GM23338 (cell line): ENCODE results near the gene PGRMC2. TPM values are rescaled to one million over a fixed set of nuclear protein-coding genes. Genes with fewer than 3 reads are reported as not detected.

Experiments
- ATAC-seq: fragments of 200-7000 bp; cut with Tn5 transposase; 3 replicates; pipeline ENCODE4 v1.9.1; 2020
- DNase-seq: peaks from one replicate; pipeline ENCODE4 v3.0.0-alpha.2; 2015; ENCODE audit warnings: low spot score
- H2AFZ ChIP-seq: fragments of 200-600 bp; sonication (generic); 2 replicates; pipeline ENCODE4 v1.8.0; 2016; ENCODE audit warnings: antibody characterized with exemption, mild to moderate bottlenecking, moderate library complexity
- H3F3A ChIP-seq: fragments of 200-600 bp; sonication (generic); replicated peaks from 2 replicates; pipeline ENCODE4 v1.8.0; 2017; ENCODE audit warnings: antibody characterized with exemption, mixed run types, low read depth
- H3K27ac ChIP-seq: fragments of 200-600 bp; sonication (generic); 2 replicates; pipeline ENCODE4 v1.6.1; 2016; ENCODE audit warnings: low read depth
- H3K27me3 ChIP-seq: fragments of 200-600 bp; sonication (generic); 2 replicates; pipeline ENCODE4 v1.8.0; 2016; ENCODE audit warnings: mild to moderate bottlenecking, mixed run types, moderate library complexity; ENCODE audit not compliant: insufficient read depth
- H3K36me3 ChIP-seq: fragments of 200-600 bp; sonication (generic); 2 replicates; pipeline ENCODE4 v1.8.0; 2016; ENCODE audit warnings: mild to moderate bottlenecking; ENCODE audit not compliant: insufficient read depth
- H3K4me1 ChIP-seq: fragments of 200-600 bp; sonication (generic); 2 replicates; pipeline ENCODE4 v1.8.0; 2016; ENCODE audit warnings: mild to moderate bottlenecking, moderate library complexity; ENCODE audit not compliant: insufficient read depth
- H3K4me2 ChIP-seq: fragments of 200-600 bp; sonication (generic); 2 replicates; pipeline ENCODE4 v1.7.1; 2017; ENCODE audit warnings: mixed run types
- H3K4me3 ChIP-seq: fragments of 200-600 bp; sonication (generic); 2 replicates; pipeline ENCODE4 v1.6.1; 2016; ENCODE audit warnings: mixed run types
- H3K79me2 ChIP-seq: fragments of 200-600 bp; sonication (generic); replicated peaks from 2 replicates; pipeline ENCODE4 v1.8.0; 2017; ENCODE audit warnings: mild to moderate bottlenecking; ENCODE audit not compliant: insufficient read depth
- H3K9me2 ChIP-seq: fragments of 200-600 bp; sonication (generic); 2 replicates; pipeline ENCODE4 v1.8.0; 2017; ENCODE audit not compliant: insufficient read depth
- H4K20me1 ChIP-seq: fragments of 200-600 bp; sonication (generic); replicated peaks from 2 replicates; pipeline ENCODE4 v1.8.0; 2017; ENCODE audit warnings: mild to moderate bottlenecking; ENCODE audit not compliant: insufficient read depth
- H3K27ac Mint-ChIP-seq: 2 replicates; pipeline ENCODE4 v1.8.0; 2020; ENCODE audit warnings: inconsistent platforms, mild to moderate bottlenecking, moderate library complexity, mixed read lengths
- H3K27me3 Mint-ChIP-seq: 3 replicates; pipeline ENCODE4 v1.8.0; 2022; ENCODE audit warnings: low read depth, mild to moderate bottlenecking, moderate library complexity, mixed read lengths, inconsistent platforms; ENCODE audit not compliant: insufficient read depth, poor library complexity
- H3K36me3 Mint-ChIP-seq: 3 replicates; pipeline ENCODE4 v1.8.0; 2021; ENCODE audit warnings: low read depth, mild to moderate bottlenecking, inconsistent platforms, moderate library complexity, mixed read lengths
- H3K4me1 Mint-ChIP-seq: 3 replicates; pipeline ENCODE4 v1.8.0; 2020; ENCODE audit warnings: mild to moderate bottlenecking, inconsistent platforms, mixed read lengths
- H3K4me3 Mint-ChIP-seq: 3 replicates; pipeline ENCODE4 v1.8.0; 2021; ENCODE audit warnings: moderate library complexity, mild to moderate bottlenecking, inconsistent platforms, mixed read lengths
- H3K9me3 Mint-ChIP-seq: 3 replicates; pipeline ENCODE4 v1.8.0; 2020; ENCODE audit warnings: moderate library complexity, mild to moderate bottlenecking, inconsistent platforms, mixed read lengths
- CREB1 ChIP-seq: fragments of 250-450 bp; sonication (Bioruptor Pico); IDR thresholded peaks from 2 replicates; pipeline ENCODE4 v1.5.0; 2020; ENCODE audit warnings: low read depth, mild to moderate bottlenecking, moderate library complexity
- EZH2 ChIP-seq: fragments of 200-600 bp; sonication (generic); IDR thresholded peaks from one replicate; pipeline ENCODE4 v1.8.0; 2017; ENCODE audit warnings: antibody characterized with exemption, mild to moderate bottlenecking, low read depth; ENCODE audit not compliant: unreplicated experiment
- EZH2phosphoT487 ChIP-seq: fragments of 200-600 bp; sonication (generic); IDR thresholded peaks from one replicate; pipeline ENCODE4 v1.8.1; 2018; ENCODE audit warnings: antibody characterized with exemption; ENCODE audit not compliant: unreplicated experiment
- JUNB ChIP-seq: IDR thresholded peaks from one replicate; pipeline ENCODE4 v1.6.1; 2016; ENCODE audit warnings: antibody characterized with exemption; ENCODE audit not compliant: unreplicated experiment
- NANOG ChIP-seq: IDR thresholded peaks from 2 replicates; pipeline ENCODE4 v1.6.1; 2016; ENCODE audit warnings: antibody characterized with exemption, borderline replicate concordance
- POLR2AphosphoS5 ChIP-seq: IDR thresholded peaks from 2 replicates; pipeline ENCODE4 v1.6.1; 2016; ENCODE audit warnings: antibody characterized with exemption, low read depth
- STAT1 ChIP-seq: IDR thresholded peaks from one replicate; pipeline ENCODE4 v1.6.1; 2016; ENCODE audit warnings: antibody characterized with exemption; ENCODE audit not compliant: unreplicated experiment
- ZNF114 ChIP-seq: fragments of 250-450 bp; sonication (Bioruptor Pico); IDR thresholded peaks from 2 replicates; pipeline ENCODE4 v1.5.0; 2020; ENCODE audit warnings: mild to moderate bottlenecking, moderate library complexity
- ZNF331 ChIP-seq: fragments of 250-450 bp; sonication (Bioruptor Pico); IDR thresholded peaks from 2 replicates; pipeline ENCODE4 v1.5.0; 2020; ENCODE audit warnings: low read depth, mild to moderate bottlenecking, moderate library complexity
- polyA plus RNA-seq: library from polyadenylated mRNA; unstranded; fragments of >200 nt; fragmentation: Nextera tagmentation; extraction: Ambion mirVana; gene quantifications from 2 replicates; pipeline ENCODE4 v1.2.1, GENCODE V29; 2016
- total RNA-seq: library from RNA; depleted of rRNA; stranded (reverse); fragments of >200 nt; shearing (Covaris generic); gene quantifications from 2 replicates; pipeline ENCODE4 v1.2.3, GENCODE V29; 2014
- TF ChIP-seq, protein P1 (sequence below): IDR thresholded peaks from one replicate; pipeline ENCODE4 v1.6.1; 2018; ENCODE audit warnings: antibody characterized with exemption; ENCODE audit not compliant: unreplicated experiment
- TF ChIP-seq, protein P2 (sequence below): IDR thresholded peaks from 2 replicates; pipeline ENCODE4 v1.6.1; 2016; ENCODE audit warnings: antibody characterized with exemption
- TF ChIP-seq, protein P3 (sequence below), 2 experiments: fragments of 200-600 bp in 1 of 2; sonication (generic) in 1 of 2; conservative IDR thresholded peaks; 2 replicates each; pipeline versions ENCODE4 v1.5.1 to v1.6.1; 2016 to 2017; ENCODE audit warnings: antibody characterized with exemption in 2 of 2, low read depth in 2 of 2, mild to moderate bottlenecking in 2 of 2, moderate library complexity in 1 of 2
- TF ChIP-seq, protein P4 (sequence below): fragments of 250-450 bp; sonication (Bioruptor Pico); IDR thresholded peaks from 2 replicates; pipeline ENCODE4 v1.5.0; 2020; ENCODE audit warnings: mild to moderate bottlenecking, moderate library complexity

Gene PGRMC2
- total and polyA plus RNA-seq, 2 experiments from 2014 or later, result 40.2 to 61.9 TPM

DNA sequence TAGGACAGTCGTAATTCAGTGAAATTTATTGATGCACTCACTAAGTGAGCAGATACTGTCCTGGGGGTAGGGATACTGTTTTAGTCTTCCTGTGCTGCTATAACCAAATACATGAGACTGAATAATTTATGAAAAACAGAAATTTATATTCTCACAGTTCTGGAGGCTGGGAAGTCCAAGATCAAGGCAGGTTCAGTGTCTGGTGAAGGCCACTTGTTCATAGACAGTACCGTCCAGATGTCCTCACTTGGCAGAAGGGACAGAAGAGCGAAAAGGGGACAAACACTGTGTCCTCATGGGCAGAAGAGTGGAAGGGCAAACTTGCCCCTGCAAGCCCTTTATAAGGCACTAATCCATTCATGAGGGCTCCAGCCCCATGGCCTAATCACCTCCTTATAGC lies 45.6 kb downstream of the PGRMC2 start:
- no peak overlapping the region for H2AFZ ChIP-seq
- H3K9me3 Mint-ChIP-seq, result peaks cover 29% of the 10 kb centered on the region
- DNase-seq (no peak), ATAC-seq (no peak)
- H3K9me2 ChIP-seq, result peaks cover 13% of the 10 kb centered on the region; the same call in 1 of the 2 replicates
- H3K27me3 ChIP-seq, result no peaks in the 10 kb centered on the region
- no peak overlapping the region for H3K27ac ChIP-seq
- H3K4me2 ChIP-seq, result no peak overlapping the region
- no peaks in the 10 kb centered on the region for H3K36me3 ChIP-seq
- no peaks in the 10 kb centered on the region; the same call in 2 of the 3 replicates for H3K4me1 Mint-ChIP-seq
- H3K27me3 Mint-ChIP-seq, result peaks cover 2% of the 10 kb centered on the region
- H3K36me3 Mint-ChIP-seq, result peaks cover 18% of the 10 kb centered on the region
- H3K4me1 ChIP-seq, result no peaks in the 10 kb centered on the region
- H3K27ac Mint-ChIP-seq, result no peak overlapping the region
- H3K4me3 Mint-ChIP-seq, result no peak overlapping the region
- no peaks in the 10 kb centered on the region for H3K79me2 ChIP-seq
- H3K4me3 ChIP-seq, result no peak overlapping the region
- TF ChIP-seq ZNF114 (CRISPR knock-in tag), result no peak
- no peak for TF ChIP-seq EZH2
- TF ChIP-seq, protein P1, sequence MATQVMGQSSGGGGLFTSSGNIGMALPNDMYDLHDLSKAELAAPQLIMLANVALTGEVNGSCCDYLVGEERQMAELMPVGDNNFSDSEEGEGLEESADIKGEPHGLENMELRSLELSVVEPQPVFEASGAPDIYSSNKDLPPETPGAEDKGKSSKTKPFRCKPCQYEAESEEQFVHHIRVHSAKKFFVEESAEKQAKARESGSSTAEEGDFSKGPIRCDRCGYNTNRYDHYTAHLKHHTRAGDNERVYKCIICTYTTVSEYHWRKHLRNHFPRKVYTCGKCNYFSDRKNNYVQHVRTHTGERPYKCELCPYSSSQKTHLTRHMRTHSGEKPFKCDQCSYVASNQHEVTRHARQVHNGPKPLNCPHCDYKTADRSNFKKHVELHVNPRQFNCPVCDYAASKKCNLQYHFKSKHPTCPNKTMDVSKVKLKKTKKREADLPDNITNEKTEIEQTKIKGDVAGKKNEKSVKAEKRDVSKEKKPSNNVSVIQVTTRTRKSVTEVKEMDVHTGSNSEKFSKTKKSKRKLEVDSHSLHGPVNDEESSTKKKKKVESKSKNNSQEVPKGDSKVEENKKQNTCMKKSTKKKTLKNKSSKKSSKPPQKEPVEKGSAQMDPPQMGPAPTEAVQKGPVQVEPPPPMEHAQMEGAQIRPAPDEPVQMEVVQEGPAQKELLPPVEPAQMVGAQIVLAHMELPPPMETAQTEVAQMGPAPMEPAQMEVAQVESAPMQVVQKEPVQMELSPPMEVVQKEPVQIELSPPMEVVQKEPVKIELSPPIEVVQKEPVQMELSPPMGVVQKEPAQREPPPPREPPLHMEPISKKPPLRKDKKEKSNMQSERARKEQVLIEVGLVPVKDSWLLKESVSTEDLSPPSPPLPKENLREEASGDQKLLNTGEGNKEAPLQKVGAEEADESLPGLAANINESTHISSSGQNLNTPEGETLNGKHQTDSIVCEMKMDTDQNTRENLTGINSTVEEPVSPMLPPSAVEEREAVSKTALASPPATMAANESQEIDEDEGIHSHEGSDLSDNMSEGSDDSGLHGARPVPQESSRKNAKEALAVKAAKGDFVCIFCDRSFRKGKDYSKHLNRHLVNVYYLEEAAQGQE, result no peak
- TF ChIP-seq CREB1 (CRISPR knock-in tag), result no peak
- TF ChIP-seq EZH2phosphoT487, result no peak
- no peak for TF ChIP-seq JUNB
- no peak for TF ChIP-seq NANOG
- TF ChIP-seq, protein P2, sequence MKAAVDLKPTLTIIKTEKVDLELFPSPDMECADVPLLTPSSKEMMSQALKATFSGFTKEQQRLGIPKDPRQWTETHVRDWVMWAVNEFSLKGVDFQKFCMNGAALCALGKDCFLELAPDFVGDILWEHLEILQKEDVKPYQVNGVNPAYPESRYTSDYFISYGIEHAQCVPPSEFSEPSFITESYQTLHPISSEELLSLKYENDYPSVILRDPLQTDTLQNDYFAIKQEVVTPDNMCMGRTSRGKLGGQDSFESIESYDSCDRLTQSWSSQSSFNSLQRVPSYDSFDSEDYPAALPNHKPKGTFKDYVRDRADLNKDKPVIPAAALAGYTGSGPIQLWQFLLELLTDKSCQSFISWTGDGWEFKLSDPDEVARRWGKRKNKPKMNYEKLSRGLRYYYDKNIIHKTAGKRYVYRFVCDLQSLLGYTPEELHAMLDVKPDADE, result no peak
- no peak for TF ChIP-seq POLR2AphosphoS5
- TF ChIP-seq, protein P3, sequence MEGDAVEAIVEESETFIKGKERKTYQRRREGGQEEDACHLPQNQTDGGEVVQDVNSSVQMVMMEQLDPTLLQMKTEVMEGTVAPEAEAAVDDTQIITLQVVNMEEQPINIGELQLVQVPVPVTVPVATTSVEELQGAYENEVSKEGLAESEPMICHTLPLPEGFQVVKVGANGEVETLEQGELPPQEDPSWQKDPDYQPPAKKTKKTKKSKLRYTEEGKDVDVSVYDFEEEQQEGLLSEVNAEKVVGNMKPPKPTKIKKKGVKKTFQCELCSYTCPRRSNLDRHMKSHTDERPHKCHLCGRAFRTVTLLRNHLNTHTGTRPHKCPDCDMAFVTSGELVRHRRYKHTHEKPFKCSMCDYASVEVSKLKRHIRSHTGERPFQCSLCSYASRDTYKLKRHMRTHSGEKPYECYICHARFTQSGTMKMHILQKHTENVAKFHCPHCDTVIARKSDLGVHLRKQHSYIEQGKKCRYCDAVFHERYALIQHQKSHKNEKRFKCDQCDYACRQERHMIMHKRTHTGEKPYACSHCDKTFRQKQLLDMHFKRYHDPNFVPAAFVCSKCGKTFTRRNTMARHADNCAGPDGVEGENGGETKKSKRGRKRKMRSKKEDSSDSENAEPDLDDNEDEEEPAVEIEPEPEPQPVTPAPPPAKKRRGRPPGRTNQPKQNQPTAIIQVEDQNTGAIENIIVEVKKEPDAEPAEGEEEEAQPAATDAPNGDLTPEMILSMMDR (conservative IDR thresholded peaks at IDR 0.05; ENCODE audit: low read depth in 2 of 2), result no peak
- TF ChIP-seq, protein P4, sequence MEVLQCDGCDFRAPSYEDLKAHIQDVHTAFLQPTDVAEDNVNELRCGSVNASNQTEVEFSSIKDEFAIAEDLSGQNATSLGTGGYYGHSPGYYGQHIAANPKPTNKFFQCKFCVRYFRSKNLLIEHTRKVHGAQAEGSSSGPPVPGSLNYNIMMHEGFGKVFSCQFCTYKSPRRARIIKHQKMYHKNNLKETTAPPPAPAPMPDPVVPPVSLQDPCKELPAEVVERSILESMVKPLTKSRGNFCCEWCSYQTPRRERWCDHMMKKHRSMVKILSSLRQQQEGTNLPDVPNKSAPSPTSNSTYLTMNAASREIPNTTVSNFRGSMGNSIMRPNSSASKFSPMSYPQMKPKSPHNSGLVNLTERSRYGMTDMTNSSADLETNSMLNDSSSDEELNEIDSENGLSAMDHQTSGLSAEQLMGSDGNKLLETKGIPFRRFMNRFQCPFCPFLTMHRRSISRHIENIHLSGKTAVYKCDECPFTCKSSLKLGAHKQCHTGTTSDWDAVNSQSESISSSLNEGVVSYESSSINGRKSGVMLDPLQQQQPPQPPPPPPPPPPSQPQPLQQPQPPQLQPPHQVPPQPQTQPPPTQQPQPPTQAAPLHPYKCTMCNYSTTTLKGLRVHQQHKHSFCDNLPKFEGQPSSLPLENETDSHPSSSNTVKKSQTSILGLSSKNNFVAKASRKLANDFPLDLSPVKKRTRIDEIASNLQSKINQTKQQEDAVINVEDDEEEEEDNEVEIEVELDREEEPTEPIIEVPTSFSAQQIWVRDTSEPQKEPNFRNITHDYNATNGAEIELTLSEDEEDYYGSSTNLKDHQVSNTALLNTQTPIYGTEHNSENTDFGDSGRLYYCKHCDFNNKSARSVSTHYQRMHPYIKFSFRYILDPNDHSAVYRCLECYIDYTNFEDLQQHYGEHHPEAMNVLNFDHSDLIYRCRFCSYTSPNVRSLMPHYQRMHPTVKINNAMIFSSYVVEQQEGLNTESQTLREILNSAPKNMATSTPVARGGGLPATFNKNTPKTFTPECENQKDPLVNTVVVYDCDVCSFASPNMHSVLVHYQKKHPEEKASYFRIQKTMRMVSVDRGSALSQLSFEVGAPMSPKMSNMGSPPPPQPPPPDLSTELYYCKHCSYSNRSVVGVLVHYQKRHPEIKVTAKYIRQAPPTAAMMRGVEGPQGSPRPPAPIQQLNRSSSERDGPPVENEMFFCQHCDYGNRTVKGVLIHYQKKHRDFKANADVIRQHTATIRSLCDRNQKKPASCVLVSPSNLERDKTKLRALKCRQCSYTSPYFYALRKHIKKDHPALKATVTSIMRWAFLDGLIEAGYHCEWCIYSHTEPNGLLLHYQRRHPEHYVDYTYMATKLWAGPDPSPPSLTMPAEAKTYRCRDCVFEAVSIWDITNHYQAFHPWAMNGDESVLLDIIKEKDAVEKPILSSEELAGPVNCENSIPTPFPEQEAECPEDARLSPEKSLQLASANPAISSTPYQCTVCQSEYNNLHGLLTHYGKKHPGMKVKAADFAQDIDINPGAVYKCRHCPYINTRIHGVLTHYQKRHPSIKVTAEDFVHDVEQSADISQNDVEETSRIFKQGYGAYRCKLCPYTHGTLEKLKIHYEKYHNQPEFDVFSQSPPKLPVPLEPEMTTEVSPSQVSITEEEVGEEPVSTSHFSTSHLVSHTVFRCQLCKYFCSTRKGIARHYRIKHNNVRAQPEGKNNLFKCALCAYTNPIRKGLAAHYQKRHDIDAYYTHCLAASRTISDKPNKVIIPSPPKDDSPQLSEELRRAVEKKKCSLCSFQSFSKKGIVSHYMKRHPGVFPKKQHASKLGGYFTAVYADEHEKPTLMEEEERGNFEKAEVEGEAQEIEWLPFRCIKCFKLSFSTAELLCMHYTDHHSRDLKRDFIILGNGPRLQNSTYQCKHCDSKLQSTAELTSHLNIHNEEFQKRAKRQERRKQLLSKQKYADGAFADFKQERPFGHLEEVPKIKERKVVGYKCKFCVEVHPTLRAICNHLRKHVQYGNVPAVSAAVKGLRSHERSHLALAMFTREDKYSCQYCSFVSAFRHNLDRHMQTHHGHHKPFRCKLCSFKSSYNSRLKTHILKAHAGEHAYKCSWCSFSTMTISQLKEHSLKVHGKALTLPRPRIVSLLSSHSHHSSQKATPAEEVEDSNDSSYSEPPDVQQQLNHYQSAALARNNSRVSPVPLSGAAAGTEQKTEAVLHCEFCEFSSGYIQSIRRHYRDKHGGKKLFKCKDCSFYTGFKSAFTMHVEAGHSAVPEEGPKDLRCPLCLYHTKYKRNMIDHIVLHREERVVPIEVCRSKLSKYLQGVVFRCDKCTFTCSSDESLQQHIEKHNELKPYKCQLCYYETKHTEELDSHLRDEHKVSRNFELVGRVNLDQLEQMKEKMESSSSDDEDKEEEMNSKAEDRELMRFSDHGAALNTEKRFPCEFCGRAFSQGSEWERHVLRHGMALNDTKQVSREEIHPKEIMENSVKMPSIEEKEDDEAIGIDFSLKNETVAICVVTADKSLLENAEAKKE (CRISPR knock-in tag), result no peak
- TF ChIP-seq STAT1, result no peak
- no peak for TF ChIP-seq ZNF331 (CRISPR knock-in tag)
- H3F3A ChIP-seq, result no peaks in the 10 kb centered on the region
- no peaks in the 10 kb centered on the region for H4K20me1 ChIP-seq
